NCI-H1694 treated with DMSO at 0.1 percent for 48 hours (cell line): ENCODE measurements around the gene ZSWIM7.
"Not testable (repeated sequence)": the region's sequence is repeated elsewhere in the genome, so short reads cannot be mapped to it uniquely, and the experiment has no call there.

Experiments
- DNase-seq: peaks from one replicate; lab custom pipeline; 2025; lab: John Stamatoyannopoulos, UW

Gene ZSWIM7

DNA sequence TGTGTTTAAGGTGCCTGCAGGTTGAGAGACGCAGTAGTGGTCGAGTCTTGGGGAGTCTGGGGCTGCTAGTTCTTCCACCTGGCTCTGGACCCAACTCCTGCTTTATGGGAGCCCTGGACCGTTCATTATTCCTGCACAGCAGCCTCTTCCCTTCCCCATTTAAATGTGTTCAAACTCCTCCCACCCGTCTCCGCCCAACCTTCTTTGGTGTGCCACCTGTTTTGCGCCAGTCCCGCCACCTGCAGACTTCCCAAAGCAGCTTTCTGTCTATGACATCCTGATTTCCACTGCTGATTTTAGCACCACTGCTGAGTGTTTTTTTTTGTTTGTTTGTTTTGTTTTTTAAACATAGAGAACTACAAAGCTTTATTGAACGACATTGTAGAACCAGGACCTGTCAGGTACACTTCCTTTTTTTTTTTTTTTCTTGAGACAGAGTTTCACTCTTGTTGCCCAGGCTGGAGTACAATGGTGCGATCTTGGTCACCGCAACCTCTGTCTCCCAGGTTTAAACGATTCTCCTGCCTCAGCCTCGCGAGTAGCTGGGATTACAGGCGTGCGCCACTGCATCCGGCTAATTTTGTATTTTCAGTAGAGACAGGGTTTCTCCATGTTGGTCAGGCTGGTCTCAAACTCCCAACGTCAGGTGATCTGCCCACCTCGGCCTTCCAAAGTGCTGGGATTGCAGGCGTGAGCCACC, 41.7 kb downstream of the ZSWIM7 start:
- no peak for DNase-seq

GRCh38 chr17:15957206-15957605, 42.3 kb downstream of the ZSWIM7 start:
- DNase-seq = no peak

GRCh38 chr17:15955793-15956541, 43.5 kb downstream of the ZSWIM7 start:
- DNase-seq = no peak

DNA sequence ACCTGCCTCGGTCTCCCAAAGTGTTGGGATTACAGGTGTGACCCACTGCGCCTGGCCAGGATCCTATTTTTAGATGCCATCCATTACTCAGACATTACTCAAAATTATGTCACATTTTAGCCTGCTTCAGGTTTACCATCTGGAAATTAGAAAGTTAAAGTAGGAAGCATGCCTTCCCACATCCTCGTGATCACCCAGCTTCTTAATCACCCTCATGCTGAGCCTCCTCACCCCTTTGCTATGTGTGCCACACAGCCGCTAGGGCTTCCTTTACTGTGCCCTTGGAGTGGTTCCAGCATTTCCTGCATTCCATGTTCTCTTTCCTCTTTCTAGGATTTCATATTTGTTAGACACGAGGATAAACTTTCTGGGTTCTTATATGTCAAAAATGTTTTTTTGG, 45.3 kb downstream of the ZSWIM7 start:
- DNase-seq = no peak

- no peak for DNase-seq
Observed at GRCh38 chr17:15952916-15953790, 46.4 kb downstream of the ZSWIM7 start.

DNA sequence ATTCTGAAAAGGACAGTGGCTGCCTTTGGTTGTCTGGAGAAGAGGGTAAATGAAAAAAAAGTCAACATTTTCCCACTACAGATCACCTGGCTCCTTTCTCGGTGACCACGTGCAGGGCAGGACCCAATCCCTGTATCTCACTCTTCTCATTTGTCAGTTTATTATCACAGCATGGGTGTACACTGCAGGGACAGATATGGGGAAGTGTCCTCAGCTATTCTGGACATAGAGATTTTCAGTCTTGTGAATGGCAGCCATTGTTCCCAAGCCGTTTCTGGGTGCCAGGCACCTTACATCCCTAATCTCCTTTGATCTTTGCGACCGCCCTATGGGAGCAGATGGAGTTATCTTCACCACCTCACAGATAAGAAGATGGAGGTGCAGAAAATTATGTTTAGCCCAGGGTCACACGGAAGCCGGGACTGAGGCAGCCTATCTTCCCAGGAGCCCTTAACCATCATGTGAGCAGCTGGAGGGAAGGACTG, 47.4 kb downstream of the ZSWIM7 start:
- no peak for DNase-seq

DNA sequence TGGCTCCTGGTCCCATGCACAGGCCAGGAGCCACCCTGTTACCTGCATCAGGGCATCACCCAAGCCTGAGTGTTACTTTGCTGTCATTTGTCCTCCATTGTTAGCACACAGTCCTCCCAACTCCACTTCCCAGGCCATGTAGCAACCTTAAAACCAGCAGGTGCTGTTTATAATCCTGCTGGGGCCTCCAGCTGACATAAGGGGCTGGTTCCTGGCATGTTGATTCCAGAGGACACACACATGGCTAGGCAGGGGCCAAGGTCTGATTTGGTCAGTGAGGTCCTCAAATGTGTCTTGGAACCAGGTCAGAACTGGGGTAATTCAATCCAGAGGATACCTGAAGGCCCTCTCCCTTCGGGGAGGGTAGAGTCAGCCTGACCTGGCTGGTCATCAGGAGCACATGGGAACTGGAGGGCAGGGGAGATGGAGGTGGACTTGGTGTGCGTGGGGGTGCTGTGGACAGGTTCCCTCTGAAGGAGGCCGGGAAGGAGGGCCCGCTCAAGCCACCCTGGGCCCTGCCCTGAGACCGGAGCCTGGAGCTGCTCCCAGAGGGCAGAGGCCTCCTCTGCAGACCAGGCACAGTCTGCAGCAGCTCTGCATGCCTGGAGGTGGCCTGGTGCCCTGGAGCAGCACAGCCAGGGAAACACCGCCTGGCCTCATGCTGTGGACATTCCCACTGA, 48.0 kb downstream of the ZSWIM7 start:
- no peak for DNase-seq

GRCh38 chr17:15947976-15948752, 51.3 kb downstream of the ZSWIM7 start:
- no peak for DNase-seq

- DNase-seq = no peak
Observed at GRCh38 chr17:15947271-15947670, 52.2 kb downstream of the ZSWIM7 start.

DNA sequence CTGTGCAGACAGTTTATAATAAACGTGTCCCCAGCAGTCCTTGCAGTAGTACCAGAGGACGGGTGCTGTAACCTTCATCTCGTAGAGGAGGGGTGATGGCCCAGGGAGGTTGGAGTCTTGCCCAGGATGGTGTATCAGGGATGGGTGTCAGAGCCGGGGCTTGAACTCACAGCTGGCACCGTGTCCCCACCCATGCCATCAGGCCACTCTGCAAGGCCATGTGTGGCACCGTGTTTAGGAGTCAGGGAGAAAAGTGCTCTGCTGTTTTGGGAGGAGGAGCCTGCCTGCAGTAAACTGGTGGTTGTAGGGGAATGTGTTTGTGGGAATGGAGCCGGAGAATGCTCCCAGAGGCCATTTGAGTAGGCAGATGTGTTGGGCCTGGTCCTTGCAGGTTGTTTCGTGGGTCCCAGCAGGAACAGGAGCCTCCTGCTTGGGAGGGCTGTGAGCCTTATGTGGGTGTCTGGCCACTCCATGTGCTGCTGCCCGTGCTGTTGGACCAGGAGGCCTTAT, 52.8 kb downstream of the ZSWIM7 start:
- DNase-seq = no peak

DNA sequence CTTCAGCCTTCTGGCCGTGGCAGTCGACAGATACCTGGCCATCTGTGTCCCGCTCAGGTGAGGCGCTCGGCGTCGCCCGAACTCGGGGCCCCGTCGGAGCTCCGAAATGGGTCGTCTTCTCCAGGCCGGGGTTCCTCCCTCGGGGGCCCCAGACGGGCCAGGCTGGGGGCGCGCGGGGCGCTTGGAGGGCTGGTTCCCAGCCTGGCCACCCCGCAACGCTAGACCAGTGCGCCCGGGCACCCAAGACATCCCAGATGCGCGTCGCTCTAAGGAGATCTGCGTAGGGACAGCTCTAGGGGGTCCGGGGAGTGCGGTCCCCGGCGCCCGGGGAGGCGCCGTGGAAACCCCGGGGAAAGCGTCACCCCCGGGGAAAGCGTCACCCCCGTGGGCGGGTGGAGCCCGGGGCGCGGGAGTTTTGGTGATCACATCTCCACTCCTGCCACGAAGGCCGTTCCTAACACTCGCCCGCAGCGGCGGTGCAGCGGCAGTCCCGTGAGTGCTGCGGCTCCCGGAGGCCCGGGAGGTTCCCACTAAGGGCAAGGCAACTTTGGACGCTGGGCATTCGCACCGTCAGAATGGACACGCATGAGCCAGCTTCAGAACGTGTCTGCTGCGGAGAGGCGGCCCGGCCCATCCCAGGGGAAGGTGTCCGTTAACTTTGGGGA, 53.8 kb downstream of the ZSWIM7 start:
- DNase-seq = no peak

GRCh38 chr17:15944759-15945526, 54.6 kb downstream of the ZSWIM7 start, which contains the start of gene ADORA2B:
ADORA2B (plus strand) TSS chr17:15945130; CDS start chr17:15945249, 119 bp downstream.
- peak; percentile 11 for DNase-seq

DNA sequence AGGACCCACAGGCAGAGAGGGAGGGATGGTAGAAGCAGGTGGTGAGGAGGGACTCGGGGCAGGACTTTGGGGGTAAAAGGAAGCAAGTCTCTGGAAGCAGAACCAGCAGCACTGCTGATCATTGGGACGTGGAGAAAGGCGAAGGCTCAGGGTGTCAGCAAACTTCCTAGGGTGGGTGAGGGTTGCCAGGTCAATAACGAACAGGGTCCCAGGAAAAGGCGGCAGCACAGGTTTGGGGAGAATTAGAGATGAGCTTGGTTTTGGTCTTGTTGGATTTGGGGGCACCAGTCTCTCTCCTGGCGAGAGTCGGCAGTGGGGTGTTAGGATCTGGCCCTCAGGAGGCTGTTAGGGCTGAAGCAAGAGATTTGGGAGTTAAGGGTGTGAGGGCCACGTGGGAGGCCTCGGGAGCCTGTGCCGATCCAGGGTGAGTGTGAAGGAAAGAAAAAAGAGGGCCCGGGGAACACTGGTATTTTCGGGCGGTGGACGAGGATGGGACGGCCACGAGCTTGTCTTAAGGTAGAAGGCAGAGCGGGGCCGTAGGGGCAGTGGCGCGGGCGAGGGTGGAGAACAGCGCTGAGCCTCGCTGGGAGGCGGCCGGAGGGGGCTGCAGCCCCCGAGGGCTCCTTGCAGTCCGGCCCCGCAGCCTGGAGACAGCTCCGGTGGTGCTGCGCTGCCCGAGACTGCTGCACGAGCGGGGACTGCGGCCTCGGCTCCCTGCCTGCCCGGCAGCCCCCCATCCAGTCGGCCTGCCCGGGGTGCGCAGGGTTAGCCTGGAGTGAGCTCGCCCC, 55.3 kb downstream of the ZSWIM7 start:
- no peak for DNase-seq

GRCh38 chr17:15942207-15942833, 57.2 kb downstream of the ZSWIM7 start:
- DNase-seq = no peak

- DNase-seq = no peak
Observed at GRCh38 chr17:15941781-15942180, 57.7 kb downstream of the ZSWIM7 start.

- not testable (repeated sequence) for DNase-seq
Observed at GRCh38 chr17:15936481-15936880, 63.0 kb downstream of the ZSWIM7 start.

DNA sequence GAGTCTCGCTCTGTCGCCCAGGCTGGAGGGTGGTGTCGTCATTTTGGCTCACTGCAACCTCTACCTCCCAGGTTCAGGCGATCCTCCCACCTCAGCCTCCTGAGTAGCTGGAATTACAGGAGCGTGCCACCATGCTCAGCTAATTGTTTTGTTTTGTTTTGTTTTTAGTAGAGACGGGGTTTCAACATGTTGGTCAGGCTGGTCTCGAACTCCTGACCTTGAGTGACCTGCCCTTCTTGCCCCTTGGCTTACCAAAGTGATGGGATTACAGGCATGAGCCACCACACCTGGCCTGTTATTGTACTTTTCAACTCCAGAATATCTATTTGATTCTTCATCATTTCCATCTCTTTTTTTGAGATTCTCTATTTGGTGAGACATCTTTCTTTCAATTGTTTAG, 63.6 kb downstream of the ZSWIM7 start:
- no peak for DNase-seq

DNA sequence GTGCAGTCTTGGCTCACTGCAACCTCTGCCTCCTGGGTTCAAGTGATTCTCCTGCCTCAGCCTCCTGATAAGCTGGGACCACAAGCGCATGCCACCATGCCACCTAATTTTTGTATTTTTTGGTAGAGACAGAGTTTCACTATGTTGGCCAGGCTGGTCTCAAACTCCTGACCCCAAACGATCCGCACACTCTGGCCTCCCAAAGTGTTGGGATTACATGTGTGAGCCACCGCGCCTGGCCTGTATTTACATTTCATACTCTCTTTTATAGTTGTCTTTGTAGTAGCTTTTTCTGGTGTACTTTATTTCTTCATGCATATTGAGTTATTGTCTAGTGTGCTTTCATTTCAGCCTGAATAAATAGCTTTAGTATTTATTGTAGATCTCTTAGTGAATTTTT, 64.6 kb downstream of the ZSWIM7 start:
- no peak for DNase-seq
